Osteoblast (primary cell): ENCODE measurements around the gene CHCHD2. TPM values are rescaled to one million over a fixed set of nuclear protein-coding genes. Genes with fewer than 3 reads are reported as not detected.

Experiments
- DNase-seq: peaks from one replicate; pipeline ENCODE4 v3.0.0; 2011; ENCODE audit warnings: low spot score, mixed read lengths; ENCODE audit not compliant: insufficient read length; ENCODE audit errors: missing footprints
- H2AFZ ChIP-seq: 2 replicates; pipeline ENCODE4 v1.6.0; 2011; ENCODE audit warnings: mild to moderate bottlenecking, low read length
- H3K27ac ChIP-seq: 2 replicates; pipeline ENCODE4 v1.5.1; 2011; ENCODE audit warnings: mild to moderate bottlenecking, low read depth, low read length, moderate library complexity
- H3K27me3 ChIP-seq: 2 replicates; pipeline ENCODE4 v1.6.0; 2012; ENCODE audit warnings: mild to moderate bottlenecking, control low read depth, inconsistent platforms, low read length, moderate library complexity; ENCODE audit not compliant: insufficient read depth
- H3K36me3 ChIP-seq: 2 replicates; pipeline ENCODE4 v1.5.1; 2011; ENCODE audit warnings: mild to moderate bottlenecking, low read length, control low read depth, moderate library complexity; ENCODE audit not compliant: insufficient read depth
- H3K4me1 ChIP-seq: 2 replicates; pipeline ENCODE4 v1.5.1; 2011; ENCODE audit warnings: mild to moderate bottlenecking, low read length, control low read depth, moderate library complexity; ENCODE audit not compliant: insufficient read depth
- H3K4me2 ChIP-seq: 2 replicates; pipeline ENCODE4 v1.6.0; 2011; ENCODE audit warnings: mild to moderate bottlenecking, low read length; ENCODE audit not compliant: insufficient read depth
- H3K4me3 ChIP-seq: fragments of 200-600 bp; sonication (generic); 3 replicates; pipeline ENCODE4 v1.5.1; 2012; ENCODE audit warnings: mild to moderate bottlenecking, low read length, inconsistent platforms; ENCODE audit not compliant: insufficient read depth
- H3K79me2 ChIP-seq: 2 replicates; pipeline ENCODE4 v1.6.0; 2012; ENCODE audit warnings: mild to moderate bottlenecking, low read length, control low read depth, inconsistent platforms; ENCODE audit not compliant: insufficient read depth
- H3K9me3 ChIP-seq: 2 replicates; pipeline ENCODE4 v1.5.1; 2011; ENCODE audit warnings: low read depth, low read length, control low read depth
- H4K20me1 ChIP-seq: 2 replicates; pipeline ENCODE4 v1.6.0; 2012; ENCODE audit warnings: mild to moderate bottlenecking, low read length, control low read depth; ENCODE audit not compliant: insufficient read depth
- total RNA-seq: library from RNA; depleted of rRNA; stranded (reverse); fragments of >200 nt; gene quantifications from 2 replicates; pipeline ENCODE4 v1.2.3, GENCODE V29; 2012
- TF ChIP-seq, protein P1 (sequence below): IDR thresholded peaks from 2 replicates; pipeline ENCODE4 v1.5.1; 2011; ENCODE audit warnings: mild to moderate bottlenecking, low read depth, low read length, moderate library complexity; ENCODE audit errors: extremely low read depth

The CHCHD2 gene
- total RNA-seq, 1 donor: 202 TPM

DNA sequence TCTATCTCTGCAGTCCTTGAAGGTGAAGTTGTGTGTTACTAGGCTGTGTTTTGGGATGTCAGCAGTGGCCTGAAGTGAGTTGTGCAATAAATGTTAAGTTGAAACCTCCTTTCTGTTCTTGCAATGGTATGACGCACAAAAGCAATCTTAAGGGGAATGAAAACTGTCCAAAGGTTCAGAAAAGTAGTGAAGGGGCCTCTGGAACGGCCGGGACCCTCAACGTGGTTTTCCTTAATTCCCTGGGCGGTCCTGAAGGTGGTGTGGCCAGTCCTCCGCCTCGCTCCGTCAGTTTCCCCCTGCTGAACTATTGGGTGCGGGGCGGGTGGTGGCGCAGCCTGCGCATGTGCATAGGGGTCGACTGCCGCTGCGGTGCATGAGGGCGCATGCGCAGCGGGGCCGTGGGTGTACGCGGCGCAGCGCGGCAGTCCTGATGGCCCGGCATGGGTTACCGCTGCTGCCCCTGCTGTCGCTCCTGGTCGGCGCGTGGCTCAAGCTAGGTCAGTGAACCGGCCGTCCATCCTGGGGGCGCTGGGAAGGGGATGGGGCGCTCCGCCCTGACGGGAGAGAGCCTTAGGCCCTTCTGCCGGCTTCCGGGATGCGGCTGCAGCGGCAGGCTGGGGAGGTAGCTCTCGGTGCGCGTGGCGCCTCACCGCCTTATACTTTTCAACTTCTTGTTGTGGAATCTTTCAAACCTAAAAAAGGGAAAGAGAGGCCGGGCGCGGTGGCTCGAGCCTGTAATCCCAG, 42.2 kb downstream of the CHCHD2 start, which contains the start of gene SUMF2:
TSS of gene SUMF2 (plus strand) at position 405 of the 744 bp plus-strand sequence. CDS start at position 431, 26 bp downstream.
- no peaks in the 10 kb centered on the region for H3K9me3 ChIP-seq
- peaks cover 29% of the 10 kb centered on the region for H3K4me1 ChIP-seq
- no peaks in the 10 kb centered on the region for H4K20me1 ChIP-seq
- peak within 1 kb of the TSS; percentile 89 for H3K27ac ChIP-seq
- peak; percentile 99 for DNase-seq
- no peaks in the 10 kb centered on the region for H3K27me3 ChIP-seq
- TF ChIP-seq, protein P1, sequence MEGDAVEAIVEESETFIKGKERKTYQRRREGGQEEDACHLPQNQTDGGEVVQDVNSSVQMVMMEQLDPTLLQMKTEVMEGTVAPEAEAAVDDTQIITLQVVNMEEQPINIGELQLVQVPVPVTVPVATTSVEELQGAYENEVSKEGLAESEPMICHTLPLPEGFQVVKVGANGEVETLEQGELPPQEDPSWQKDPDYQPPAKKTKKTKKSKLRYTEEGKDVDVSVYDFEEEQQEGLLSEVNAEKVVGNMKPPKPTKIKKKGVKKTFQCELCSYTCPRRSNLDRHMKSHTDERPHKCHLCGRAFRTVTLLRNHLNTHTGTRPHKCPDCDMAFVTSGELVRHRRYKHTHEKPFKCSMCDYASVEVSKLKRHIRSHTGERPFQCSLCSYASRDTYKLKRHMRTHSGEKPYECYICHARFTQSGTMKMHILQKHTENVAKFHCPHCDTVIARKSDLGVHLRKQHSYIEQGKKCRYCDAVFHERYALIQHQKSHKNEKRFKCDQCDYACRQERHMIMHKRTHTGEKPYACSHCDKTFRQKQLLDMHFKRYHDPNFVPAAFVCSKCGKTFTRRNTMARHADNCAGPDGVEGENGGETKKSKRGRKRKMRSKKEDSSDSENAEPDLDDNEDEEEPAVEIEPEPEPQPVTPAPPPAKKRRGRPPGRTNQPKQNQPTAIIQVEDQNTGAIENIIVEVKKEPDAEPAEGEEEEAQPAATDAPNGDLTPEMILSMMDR: no peak
- H3K4me3 ChIP-seq: peak within 1 kb of the TSS; percentile 98
- peaks cover 42% of the 10 kb centered on the region for H3K36me3 ChIP-seq
- H3K4me2 ChIP-seq: peak within 1 kb of the TSS; percentile 89
- H2AFZ ChIP-seq: peak within 1 kb of the TSS; percentile 90
- peaks cover 31% of the 10 kb centered on the region for H3K79me2 ChIP-seq

DNA sequence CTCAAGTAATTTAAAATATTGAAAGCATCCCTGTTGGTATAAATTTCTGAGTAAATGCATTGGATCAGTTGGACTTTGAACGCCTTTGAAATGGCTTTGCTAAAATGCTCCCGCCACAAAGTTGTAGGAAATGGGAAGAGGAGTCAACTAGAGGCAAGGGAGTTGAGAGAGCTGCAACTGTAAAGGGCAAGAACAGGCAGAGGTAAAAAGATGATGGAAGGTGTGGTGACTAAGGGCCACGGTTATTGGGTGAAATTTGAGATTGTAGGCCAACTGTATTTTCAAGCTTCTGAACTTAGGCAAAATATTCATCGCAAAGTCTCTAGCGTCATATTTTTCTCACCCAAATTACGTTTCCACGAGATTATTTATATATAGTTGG, 42.8 kb downstream of the CHCHD2 start:
- Histone ChIP-seq H3K27me3 (no peaks in the 10 kb centered on the region), H2AFZ (no peak overlapping the region), H3K4me1 (peaks cover 29% of the 10 kb centered on the region), H3K36me3 (peaks cover 46% of the 10 kb centered on the region), H3K4me3 (peak overlapping the region; percentile 98), H3K9me3 (no peaks in the 10 kb centered on the region), H3K4me2 (peak overlapping the region; percentile 89), H3K79me2 (peaks cover 31% of the 10 kb centered on the region), H4K20me1 (no peaks in the 10 kb centered on the region), H3K27ac (peak overlapping the region; percentile 89)
- no peak for DNase-seq
- TF ChIP-seq, protein P1: no peak

GRCh38 chr7:56062382-56062781, 43.9 kb downstream of the CHCHD2 start:
- no peak overlapping the region for H3K4me3 ChIP-seq
- peak; percentile 86 for DNase-seq
- H3K4me2 ChIP-seq: peak overlapping the region; percentile 47
- H3K9me3 ChIP-seq: no peaks in the 10 kb centered on the region
- TF ChIP-seq, protein P1: no peak
- H3K36me3 ChIP-seq: peaks cover 57% of the 10 kb centered on the region
- no peak overlapping the region for H2AFZ ChIP-seq
- H3K4me1 ChIP-seq: peaks cover 29% of the 10 kb centered on the region
- no peaks in the 10 kb centered on the region for H3K27me3 ChIP-seq
- peak overlapping the region; percentile 89 for H3K27ac ChIP-seq
- H4K20me1 ChIP-seq: no peaks in the 10 kb centered on the region
- peaks cover 27% of the 10 kb centered on the region for H3K79me2 ChIP-seq

- Histone ChIP-seq H3K9me3 (no peaks in the 10 kb centered on the region), H3K36me3 (peaks cover 61% of the 10 kb centered on the region), H3K27me3 (no peaks in the 10 kb centered on the region), H3K4me3 (no peak overlapping the region), H3K4me1 (peaks cover 21% of the 10 kb centered on the region), H3K79me2 (peaks cover 60% of the 10 kb centered on the region), H3K27ac (no peak overlapping the region), H4K20me1 (peaks cover 7% of the 10 kb centered on the region), H3K4me2 (no peak overlapping the region), H2AFZ (no peak overlapping the region)
- DNase-seq: peak; percentile 37
- TF ChIP-seq, protein P1: no peak
Observed at GRCh38 chr7:56053993-56054392, 52.3 kb downstream of the CHCHD2 start.
